GM19468 (cell line): Measurements from ENCODE around the gene DRD3.

Source experiments
- ATAC-seq: cut with Tn5 transposase; IDR thresholded peaks from one replicate; pipeline ENCODE4 v1.9.1; 2021; ENCODE audit warnings: mild to moderate bottlenecking, moderate library complexity, moderate number of reproducible peaks; ENCODE audit not compliant: unreplicated experiment; ENCODE audit errors: extremely low read depth

The DRD3 gene

GRCh38 chr3:114192136-114192535, 13.3 kb upstream of the DRD3 start:
- ATAC-seq, result no peak

- ATAC-seq, result no peak
Measured at GRCh38 chr3:114186501-114186900, 7.6 kb upstream of the DRD3 start.

GRCh38 chr3:114179575-114179974, 723 bp upstream of the DRD3 start:
- peak; percentile 39 for ATAC-seq

- ATAC-seq, result no peak
Measured at GRCh38 chr3:114176890-114177289, 2.0 kb downstream of the DRD3 start.

- ATAC-seq, result no peak
Measured at GRCh38 chr3:114176487-114176886, 2.4 kb downstream of the DRD3 start.

- ATAC-seq, result no peak
Measured at GRCh38 chr3:114175204-114175987, 3.5 kb downstream of the DRD3 start.

GRCh38 chr3:114171677-114172076, 7.2 kb downstream of the DRD3 start:
- ATAC-seq, result no peak

GRCh38 chr3:114168150-114168549, 10.7 kb downstream of the DRD3 start:
- ATAC-seq, result no peak

- ATAC-seq, result no peak
Measured at GRCh38 chr3:114157321-114157720, 21.5 kb downstream of the DRD3 start.

GRCh38 chr3:114155370-114155821, 23.5 kb downstream of the DRD3 start:
- no peak for ATAC-seq

- ATAC-seq, result no peak
Measured at GRCh38 chr3:114154321-114154821, 24.5 kb downstream of the DRD3 start.

GRCh38 chr3:114152519-114153151, 26.2 kb downstream of the DRD3 start:
- ATAC-seq, result peak; percentile 75

GRCh38 chr3:114151091-114151490, 27.8 kb downstream of the DRD3 start:
- no peak for ATAC-seq

GRCh38 chr3:114147251-114147650, 31.6 kb downstream of the DRD3 start:
- no peak for ATAC-seq

- no peak for ATAC-seq
Measured at GRCh38 chr3:114144909-114145688, 33.8 kb downstream of the DRD3 start.

- ATAC-seq, result no peak
Measured at GRCh38 chr3:114143817-114144216, 35.0 kb downstream of the DRD3 start.

- ATAC-seq, result no peak
Measured at GRCh38 chr3:114139836-114140235, 39.0 kb downstream of the DRD3 start.

- ATAC-seq, result no peak
Measured at GRCh38 chr3:114133947-114134346, 44.9 kb downstream of the DRD3 start.

GRCh38 chr3:114132500-114132899, 46.4 kb downstream of the DRD3 start:
- ATAC-seq, result no peak

- no peak for ATAC-seq
Measured at GRCh38 chr3:114128826-114129225, 50.0 kb downstream of the DRD3 start.

- no peak for ATAC-seq
Measured at GRCh38 chr3:114128231-114128630, 50.6 kb downstream of the DRD3 start.
